ENCODE results near the gene SLC9A4.
A peak's percentile ranks its signal among the peaks of the same experiment; 100 is the strongest.

Gene SLC9A4
- 0 reads per million in 3 experiments for total RNA-seq

- peak; percentile 14 for DNase-seq
These were observed at the start of gene SLC9A4 for GRCh38 chr2:102473020-102473419. SLC9A4 (plus strand) TSS chr2:102473226; CDS start chr2:102473760, 534 bp downstream.

- DNase-seq, result no peak
These were observed 49.7 kb upstream of the SLC9A4 start for GRCh38 chr2:102423368-102423767.

GRCh38 chr2:102424754-102425153 lies 48.3 kb upstream of the SLC9A4 start:
- no peak for DNase-seq

- no peak for DNase-seq
These were observed 47.4 kb upstream of the SLC9A4 start for GRCh38 chr2:102425441-102426132.

- DNase-seq, result no peak
These were observed 45.8 kb upstream of the SLC9A4 start for GRCh38 chr2:102427249-102427648.

- no peak for DNase-seq
These were observed 44.5 kb upstream of the SLC9A4 start for GRCh38 chr2:102428573-102428972.

GRCh38 chr2:102432386-102432785 lies 40.6 kb upstream of the SLC9A4 start:
- no peak for DNase-seq

GRCh38 chr2:102433973-102434654 lies 38.9 kb upstream of the SLC9A4 start:
- DNase-seq, result no peak

GRCh38 chr2:102434655-102435381 lies 38.2 kb upstream of the SLC9A4 start:
- DNase-seq, result no peak

- DNase-seq, result no peak
These were observed 37.3 kb upstream of the SLC9A4 start for GRCh38 chr2:102435741-102436140.

GRCh38 chr2:102436323-102436722 lies 36.7 kb upstream of the SLC9A4 start:
- no peak for DNase-seq

GRCh38 chr2:102437122-102437521 lies 35.9 kb upstream of the SLC9A4 start:
- no peak for DNase-seq

GRCh38 chr2:102438111-102438510 lies 34.9 kb upstream of the SLC9A4 start:
- no peak for DNase-seq

- DNase-seq, result no peak
These were observed 34.4 kb upstream of the SLC9A4 start for GRCh38 chr2:102438578-102438977.

- no peak for DNase-seq
These were observed 33.8 kb upstream of the SLC9A4 start for GRCh38 chr2:102439065-102439695.

- peak; percentile 43 for DNase-seq
These were observed 29.8 kb upstream of the SLC9A4 start for GRCh38 chr2:102442967-102443828.

GRCh38 chr2:102444233-102444632 lies 28.8 kb upstream of the SLC9A4 start:
- DNase-seq, result no peak

- no peak for DNase-seq
These were observed 26.1 kb upstream of the SLC9A4 start for GRCh38 chr2:102446936-102447335.

GRCh38 chr2:102449370-102449974 lies 23.6 kb upstream of the SLC9A4 start:
- DNase-seq, result peak; percentile 42

GRCh38 chr2:102451968-102452367 lies 21.1 kb upstream of the SLC9A4 start:
- DNase-seq, result no peak

- DNase-seq, result no peak
These were observed 19.5 kb upstream of the SLC9A4 start for GRCh38 chr2:102453501-102453900.
